MM.1S (cell line): ENCODE results near the gene DDX50.

Experiments
- EZH2 ChIP-seq: fragments of 300-600 bp; sonication (generic); optimal IDR thresholded peaks from 2 replicates; pipeline ENCODE3; 2017; ENCODE audit warnings: low read depth, mild to moderate bottlenecking, antibody characterized with exemption, low read length, mixed read lengths
- EZH2phosphoT487 ChIP-seq: fragments of 300-600 bp; sonication (generic); IDR thresholded peaks from 2 replicates; pipeline ENCODE4 v1.6.1; 2018; ENCODE audit warnings: antibody characterized with exemption, low read length
- TF ChIP-seq, protein P1 (sequence below): fragments of 300-600 bp; sonication (generic); IDR thresholded peaks from 2 replicates; pipeline ENCODE4 v1.5.1; 2016; ENCODE audit warnings: antibody characterized with exemption, low read length, mixed read lengths

DNA sequence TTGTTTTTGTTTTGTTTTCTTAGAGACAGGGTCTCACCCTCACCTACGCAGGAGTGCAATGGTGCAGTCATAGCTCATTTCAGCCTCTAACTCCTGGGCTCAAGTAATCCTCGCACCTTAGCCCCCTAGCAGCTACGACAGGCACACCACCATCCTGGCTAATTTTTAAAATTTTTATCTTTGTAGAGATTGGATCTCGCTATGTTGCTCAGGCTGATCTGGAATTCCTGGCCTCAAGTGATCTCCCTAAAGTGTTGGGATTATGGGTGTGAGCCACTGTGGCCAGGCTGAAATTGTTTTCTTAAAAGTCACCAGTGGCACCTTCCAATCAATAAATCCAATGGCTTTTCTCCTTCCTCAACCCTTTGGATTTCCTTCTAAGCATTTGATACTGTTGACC lies 20.9 kb upstream of the DDX50 start:
- TF ChIP-seq, protein P1, sequence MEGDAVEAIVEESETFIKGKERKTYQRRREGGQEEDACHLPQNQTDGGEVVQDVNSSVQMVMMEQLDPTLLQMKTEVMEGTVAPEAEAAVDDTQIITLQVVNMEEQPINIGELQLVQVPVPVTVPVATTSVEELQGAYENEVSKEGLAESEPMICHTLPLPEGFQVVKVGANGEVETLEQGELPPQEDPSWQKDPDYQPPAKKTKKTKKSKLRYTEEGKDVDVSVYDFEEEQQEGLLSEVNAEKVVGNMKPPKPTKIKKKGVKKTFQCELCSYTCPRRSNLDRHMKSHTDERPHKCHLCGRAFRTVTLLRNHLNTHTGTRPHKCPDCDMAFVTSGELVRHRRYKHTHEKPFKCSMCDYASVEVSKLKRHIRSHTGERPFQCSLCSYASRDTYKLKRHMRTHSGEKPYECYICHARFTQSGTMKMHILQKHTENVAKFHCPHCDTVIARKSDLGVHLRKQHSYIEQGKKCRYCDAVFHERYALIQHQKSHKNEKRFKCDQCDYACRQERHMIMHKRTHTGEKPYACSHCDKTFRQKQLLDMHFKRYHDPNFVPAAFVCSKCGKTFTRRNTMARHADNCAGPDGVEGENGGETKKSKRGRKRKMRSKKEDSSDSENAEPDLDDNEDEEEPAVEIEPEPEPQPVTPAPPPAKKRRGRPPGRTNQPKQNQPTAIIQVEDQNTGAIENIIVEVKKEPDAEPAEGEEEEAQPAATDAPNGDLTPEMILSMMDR = no peak
- TF ChIP-seq EZH2 (no peak), EZH2phosphoT487 (no peak)
